Medulla oblongata (tissue), 1 donor: ENCODE measurements around the gene LHX8.
"Not testable (repeated sequence)": the region's sequence is repeated elsewhere in the genome, so short reads cannot be mapped to it uniquely, and the experiment has no call there.

Source experiments
- DNase-seq: peaks from one replicate; pipeline ENCODE4 v3.0.0-alpha.2; 2015; ENCODE audit errors: extremely low spot score

LHX8 gene

GRCh38 chr1:75133750-75134646 is at the start of gene LHX8:
Gene LHX8, plus strand, starts transcription at chr1:75134388. Its CDS starts 2,227 bp downstream, at chr1:75136615.
- DNase-seq = no peak

GRCh38 chr1:75085931-75086330 is 48.3 kb upstream of the LHX8 start:
- no peak for DNase-seq

- DNase-seq = no peak
Observed at GRCh38 chr1:75087278-75087677, 46.9 kb upstream of the LHX8 start.

- DNase-seq = no peak
Observed at GRCh38 chr1:75092141-75092540, 42.0 kb upstream of the LHX8 start.

GRCh38 chr1:75097654-75098053 is 36.5 kb upstream of the LHX8 start:
- DNase-seq = no peak

- no peak for DNase-seq
Observed at GRCh38 chr1:75099581-75099980, 34.6 kb upstream of the LHX8 start.

GRCh38 chr1:75100481-75101092 is 33.6 kb upstream of the LHX8 start:
- DNase-seq = no peak

- not testable (repeated sequence) for DNase-seq
Observed at GRCh38 chr1:75112362-75112951, 21.7 kb upstream of the LHX8 start.

- DNase-seq = no peak
Observed at GRCh38 chr1:75115654-75116053, 18.5 kb upstream of the LHX8 start.

GRCh38 chr1:75123756-75124155 is 10.4 kb upstream of the LHX8 start:
- DNase-seq = no peak

- DNase-seq = no peak
Observed at GRCh38 chr1:75124510-75124909, 9.7 kb upstream of the LHX8 start.

- no peak for DNase-seq
Observed at GRCh38 chr1:75125161-75125726, 8.9 kb upstream of the LHX8 start.

GRCh38 chr1:75126611-75127101 is 7.5 kb upstream of the LHX8 start:
- DNase-seq = no peak

- no peak for DNase-seq
Observed at GRCh38 chr1:75127916-75128717, 6.1 kb upstream of the LHX8 start.

- DNase-seq = no peak
Observed at GRCh38 chr1:75129660-75129982, 4.6 kb upstream of the LHX8 start.

GRCh38 chr1:75129983-75130789 is 4.0 kb upstream of the LHX8 start:
- no peak for DNase-seq

GRCh38 chr1:75130865-75131564 is 3.2 kb upstream of the LHX8 start:
- DNase-seq = no peak

GRCh38 chr1:75131565-75132241 is 2.5 kb upstream of the LHX8 start:
- DNase-seq = no peak

- DNase-seq = no peak
Observed at GRCh38 chr1:75132242-75132811, 1.9 kb upstream of the LHX8 start.
